B cell (primary cell): ENCODE measurements around the gene ETFRF1. TPM values are rescaled to one million over a fixed set of nuclear protein-coding genes. Genes with fewer than 3 reads are reported as not detected.

Experiments
- ATAC-seq: fragments of 200-7000 bp; cut with Tn5 transposase; one replicate; pipeline ENCODE4 v1.10.0; 2021; ENCODE audit warnings: low read depth, mild to moderate bottlenecking, moderate number of reproducible peaks, moderate library complexity
- CTCF ChIA-PET: fragments of 350-600 bp; sonication (Branson Sonifier 250); formaldehyde crosslinking; loops from one replicate; lab custom pipeline; 2021; ENCODE audit warnings: antibody characterized with exemption, inconsistent platforms; lab: Charles Lee
- POLR2A ChIA-PET: fragments of 350-600 bp; sonication (Branson Sonifier 250); formaldehyde crosslinking; loops from one replicate; lab custom pipeline; 2021; ENCODE audit warnings: antibody characterized with exemption; lab: Charles Lee
- DNase-seq: peaks from one replicate; pipeline ENCODE4 v3.0.0; 2013
- H2AFZ ChIP-seq: 2 replicates; pipeline ENCODE4 v1.6.1; 2012; ENCODE audit warnings: mild to moderate bottlenecking, low read depth, low read length; ENCODE audit not compliant: insufficient read depth, poor library complexity, severe bottlenecking
- H3K27ac ChIP-seq, 2 donors: 1 replicate in 1 of 2; 2 replicates in 1 of 2; pipeline ENCODE4 v1.5.1; 2012 to 2013; ENCODE audit warnings: low read length in 2 of 2, mild to moderate bottlenecking in 2 of 2, moderate library complexity in 1 of 2
- H3K27me3 ChIP-seq, 4 experiments: fragments of 200-600 bp in 1 of 4; sonication (generic) in 1 of 4; replicated peaks in 1 of 4; 1 replicate in 2 of 4; 2 replicates in 2 of 4; pipeline versions ENCODE4 v1.6.1 to v1.7.0; 2013 to 2016; ENCODE audit warnings: low read length in 3 of 4, mild to moderate bottlenecking in 2 of 4, mixed read lengths in 1 of 4, moderate library complexity in 1 of 4; ENCODE audit not compliant: insufficient read depth in 4 of 4, control insufficient read depth in 3 of 4; ENCODE audit errors: control extremely low read depth in 1 of 4
- H3K36me3 ChIP-seq, 2 experiments: replicated peaks in 1 of 2; 1 replicate in 1 of 2; 2 replicates in 1 of 2; pipeline versions ENCODE4 v1.6.1 to v1.7.1; 2013; ENCODE audit warnings: low read length in 1 of 2; ENCODE audit not compliant: insufficient read depth in 2 of 2, control insufficient read depth in 1 of 2; ENCODE audit errors: control extremely low read depth in 1 of 2, extremely low read depth in 1 of 2
- H3K4me1 ChIP-seq, 2 donors: fragments of 200-600 bp in 1 of 2; sonication (generic) in 1 of 2; 1 replicate in 1 of 2; 2 replicates in 1 of 2; pipeline versions ENCODE4 v1.5.1 to v1.6.1; 2013 to 2017; ENCODE audit warnings: low read length in 2 of 2; ENCODE audit not compliant: control insufficient read depth in 2 of 2, insufficient read depth in 2 of 2
- H3K4me2 ChIP-seq: replicated peaks from 2 replicates; pipeline ENCODE3; 2012; ENCODE audit warnings: mild to moderate bottlenecking, low read depth, low read length; ENCODE audit not compliant: poor library complexity, severe bottlenecking
- H3K4me3 ChIP-seq, 5 experiments: fragments of 200-600 bp in 1 of 5; sonication (generic) in 1 of 5; 1 replicate in 3 of 5; 2 replicates in 2 of 5; pipeline versions ENCODE4 v1.5.1 to v1.7.0; 2011 to 2016; ENCODE audit warnings: low read length in 4 of 5, mild to moderate bottlenecking in 4 of 5, low read depth in 2 of 5, control low read depth in 1 of 5, moderate library complexity in 1 of 5; ENCODE audit not compliant: insufficient read depth in 1 of 5; ENCODE audit errors: control extremely low read depth in 1 of 5, extremely low read depth in 1 of 5
- H3K79me2 ChIP-seq: fragments of 200-600 bp; sonication (generic); one replicate; pipeline ENCODE4 v1.6.0; 2016; ENCODE audit warnings: low read length; ENCODE audit not compliant: control insufficient read depth, insufficient read depth
- H3K9ac ChIP-seq: fragments of 200-600 bp; sonication (generic); 2 replicates; pipeline ENCODE4 v1.6.1; 2017; ENCODE audit warnings: mild to moderate bottlenecking, low read length, moderate library complexity
- H3K9me3 ChIP-seq, 3 donors: one replicate each; pipeline versions ENCODE4 v1.6.1 to v1.7.1; 2013; ENCODE audit warnings: low read length in 2 of 3; ENCODE audit not compliant: control insufficient read depth in 2 of 3, insufficient read depth in 1 of 3; ENCODE audit errors: control extremely low read depth in 1 of 3
- H4K20me1 ChIP-seq: 2 replicates; pipeline ENCODE4 v1.6.0; 2012; ENCODE audit warnings: mild to moderate bottlenecking, low read length; ENCODE audit not compliant: insufficient read depth, control insufficient read depth, poor library complexity, severe bottlenecking
- H3K27ac Mint-ChIP-seq: one replicate; pipeline ENCODE4 v1.8.0; 2021; ENCODE audit warnings: mixed read lengths
- H3K27me3 Mint-ChIP-seq: one replicate; pipeline ENCODE4 v1.8.0; 2021; ENCODE audit warnings: mixed read lengths
- H3K4me1 Mint-ChIP-seq: one replicate; pipeline ENCODE4 v1.8.0; 2021; ENCODE audit warnings: mixed read lengths
- H3K4me3 Mint-ChIP-seq: one replicate; pipeline ENCODE4 v1.8.0; 2021; ENCODE audit warnings: mixed read lengths
- H3K9me3 Mint-ChIP-seq: one replicate; pipeline ENCODE4 v1.8.0; 2022; ENCODE audit warnings: mixed read lengths; ENCODE audit not compliant: insufficient read depth
- CTCF ChIP-seq: fragments of 200-600 bp; IDR thresholded peaks from one replicate; pipeline ENCODE4 v1.8.0; 2022; ENCODE audit warnings: antibody characterized with exemption, mild to moderate bottlenecking
- EZH2 ChIP-seq: IDR thresholded peaks from 2 replicates; pipeline ENCODE4 v1.6.1; 2012; ENCODE audit warnings: borderline replicate concordance, low read depth, mild to moderate bottlenecking, moderate library complexity, low read length; ENCODE audit not compliant: insufficient read depth, poor library complexity, severe bottlenecking
- WGBS: methylation state at CpG from one replicate; pipeline ENCODE4 v1.1.5; 2013; ENCODE audit warnings: missing lambda C conversion rate; ENCODE audit not compliant: insufficient coverage; 5-methylcytosine and 5-hydroxymethylcytosine counted together
- intact Hi-C: fragments of 100-400 bp; cut with micrococcal nuclease; formaldehyde crosslinking; loops from one replicate; pipeline ENCODE4 v1.10.0; 2022
- polyA plus RNA-seq: library from polyadenylated mRNA; depleted of rRNA; stranded (reverse); fragments of >200 nt; gene quantifications from 2 replicates; pipeline ENCODE4 v1.2.3, GENCODE V29; 2012
- total RNA-seq, 2 donors: library from RNA; stranded (reverse); fragments of 120-200 nt in 1 of 2; gene quantifications; 1 replicate in 1 of 2; 2 replicates in 1 of 2; pipeline versions ENCODE4 v1.2.3 to v1.2.4, GENCODE V29; 2013 to 2022

Gene ETFRF1
- total and polyA plus RNA-seq, 2 donors (not counting 1 experiment from before 2014, with no cell fraction given) = 17.9 to 26.1 TPM

DNA sequence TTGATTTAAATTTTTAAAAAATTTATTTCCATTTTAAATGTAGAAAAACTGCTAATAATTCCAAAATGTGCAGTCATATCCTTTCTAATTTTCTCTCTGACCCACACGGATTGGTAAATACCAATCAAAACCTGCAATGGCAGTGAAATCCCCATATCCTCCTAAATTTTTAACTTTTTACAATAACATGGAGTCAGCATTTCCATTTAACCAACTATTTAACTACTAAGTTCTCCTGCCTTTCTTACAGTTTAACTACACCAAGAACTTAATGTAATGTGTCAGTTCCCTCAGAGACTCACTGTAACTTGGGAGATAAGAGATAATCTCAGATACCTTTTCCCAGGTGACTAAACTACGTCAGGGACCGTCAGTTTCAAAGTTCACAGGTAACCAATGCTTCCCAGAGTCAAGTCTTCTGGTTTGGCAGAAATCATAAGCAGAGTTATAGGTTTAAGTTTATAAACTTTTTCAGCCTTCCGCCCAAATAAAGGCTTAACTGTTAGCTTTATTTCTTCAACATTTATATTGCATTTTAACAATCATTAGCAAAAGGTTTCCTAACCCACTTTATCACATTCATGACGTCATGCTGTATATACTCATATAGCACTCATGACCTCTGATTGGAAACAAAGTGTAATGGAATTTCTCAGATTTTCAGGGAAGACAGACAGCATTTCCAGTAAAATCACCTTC lies 48.1 kb downstream of the ETFRF1 start:
- Histone ChIP-seq H3K27me3 (no peaks in the 10 kb centered on the region), H3K27ac (peak overlapping the region in 1 of 2 donors; percentile 54), H3K79me2 (peaks cover 60% of the 10 kb centered on the region), H4K20me1 (peaks cover 7% of the 10 kb centered on the region), H3K9me3 (no peaks in the 10 kb centered on the region), H3K9ac (no peak overlapping the region), H3K36me3 (peaks cover 0 to 15% of the 10 kb centered on the region in 2 experiments), H3K4me3 (no peak overlapping the region), H3K4me1 (peaks cover 0 to 2% of the 10 kb centered on the region in 2 donors), H2AFZ (no peak overlapping the region), H3K4me2 (no peak overlapping the region)
- no peak for DNase-seq
- no peak for TF ChIP-seq CTCF
- no peak for TF ChIP-seq EZH2
- H3K4me1 Mint-ChIP-seq = peaks cover 16% of the 10 kb centered on the region
- ATAC-seq = no peak
- 100% methylated on average over 1 of the region's 5 CpGs for WGBS
- ChIA-PET POLR2A (no interaction called here), CTCF (no interaction called here)
- no peak overlapping the region for H3K27ac Mint-ChIP-seq
- H3K9me3 Mint-ChIP-seq = no peaks in the 10 kb centered on the region
- intact Hi-C loops = no loop called here
- no peak overlapping the region for H3K4me3 Mint-ChIP-seq
- no peaks in the 10 kb centered on the region for H3K27me3 Mint-ChIP-seq

GRCh38 chr12:25243680-25243990 lies 48.6 kb downstream of the ETFRF1 start:
- Mint-ChIP-seq H3K27me3 (no peaks in the 10 kb centered on the region), H3K27ac (no peak overlapping the region), H3K4me3 (no peak overlapping the region), H3K9me3 (no peaks in the 10 kb centered on the region), H3K4me1 (peaks cover 20% of the 10 kb centered on the region)
- TF ChIP-seq CTCF (no peak), EZH2 (no peak)
- POLR2A ChIA-PET = no interaction called here
- Histone ChIP-seq H4K20me1 (peaks cover 7% of the 10 kb centered on the region), H3K27ac (peak overlapping the region in 1 of 2 donors; percentile 54), H3K4me1 (peaks cover 0 to 2% of the 10 kb centered on the region in 2 donors), H3K36me3 (peaks cover 0 to 15% of the 10 kb centered on the region in 2 experiments), H2AFZ (no peak overlapping the region), H3K9me3 (no peaks in the 10 kb centered on the region), H3K4me3 (no peak overlapping the region), H3K79me2 (peaks cover 61% of the 10 kb centered on the region), H3K9ac (no peak overlapping the region), H3K4me2 (no peak overlapping the region), H3K27me3 (no peaks in the 10 kb centered on the region)
- intact Hi-C loops = no loop called here
- no peak for ATAC-seq
- no peak for DNase-seq
- CTCF ChIA-PET = no interaction called here
